HG02970 (cell line): Measurements from ENCODE around the gene OR5B21.

Experiments used
- ATAC-seq: cut with Tn5 transposase; IDR thresholded peaks from one replicate; pipeline ENCODE4 v1.9.1; 2021; ENCODE audit warnings: mild to moderate bottlenecking, moderate library complexity, moderate number of reproducible peaks; ENCODE audit not compliant: unreplicated experiment, low FRiP score

OR5B21 gene

GRCh38 chr11:58494101-58494500 is 13.8 kb downstream of the OR5B21 start:
- ATAC-seq, result no peak

- ATAC-seq, result no peak
Observed at GRCh38 chr11:58493676-58494075, 14.2 kb downstream of the OR5B21 start.

- ATAC-seq, result no peak
Observed at GRCh38 chr11:58490827-58491226, 17.1 kb downstream of the OR5B21 start.

GRCh38 chr11:58487170-58487569 is 20.7 kb downstream of the OR5B21 start:
- no peak for ATAC-seq

DNA sequence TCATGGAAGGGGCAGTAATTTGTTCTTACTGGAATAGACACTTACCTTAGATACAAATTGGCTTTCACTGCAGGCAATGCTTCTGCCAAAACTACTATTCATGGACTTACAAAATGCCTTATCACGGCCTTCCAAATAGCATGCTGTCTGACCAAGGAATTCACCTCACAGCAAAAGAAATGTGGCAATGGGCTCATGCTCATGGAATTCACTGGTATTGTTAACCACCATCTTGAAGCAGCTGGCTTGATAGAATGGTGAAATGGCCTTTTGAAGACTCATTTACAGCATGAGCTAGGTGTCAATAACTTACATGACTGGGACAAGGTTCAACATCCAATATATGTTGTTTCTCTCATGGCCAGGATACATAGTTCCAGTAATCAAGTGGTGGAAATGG is 21.9 kb downstream of the OR5B21 start:
- ATAC-seq, result no peak

DNA sequence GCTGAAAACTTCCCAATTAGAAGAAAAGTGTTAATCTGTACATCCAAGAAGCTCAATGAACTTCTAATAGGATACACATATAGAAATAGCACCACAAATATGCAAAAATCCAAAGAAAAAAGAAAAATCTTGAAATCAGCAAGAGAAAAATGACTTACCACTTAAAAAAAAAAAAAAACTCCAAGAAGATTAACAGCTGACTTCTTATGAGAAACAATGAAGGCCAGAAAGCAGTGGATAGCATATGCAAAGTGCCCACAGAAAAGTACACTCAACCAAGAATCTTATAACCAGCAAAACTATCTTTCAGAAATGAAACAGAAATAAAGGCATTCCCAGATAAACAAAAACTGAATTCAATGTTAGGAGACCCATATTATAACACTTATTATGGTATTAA is 36.0 kb downstream of the OR5B21 start:
- no peak for ATAC-seq

GRCh38 chr11:58466293-58466692 is 41.6 kb downstream of the OR5B21 start:
- no peak for ATAC-seq

DNA sequence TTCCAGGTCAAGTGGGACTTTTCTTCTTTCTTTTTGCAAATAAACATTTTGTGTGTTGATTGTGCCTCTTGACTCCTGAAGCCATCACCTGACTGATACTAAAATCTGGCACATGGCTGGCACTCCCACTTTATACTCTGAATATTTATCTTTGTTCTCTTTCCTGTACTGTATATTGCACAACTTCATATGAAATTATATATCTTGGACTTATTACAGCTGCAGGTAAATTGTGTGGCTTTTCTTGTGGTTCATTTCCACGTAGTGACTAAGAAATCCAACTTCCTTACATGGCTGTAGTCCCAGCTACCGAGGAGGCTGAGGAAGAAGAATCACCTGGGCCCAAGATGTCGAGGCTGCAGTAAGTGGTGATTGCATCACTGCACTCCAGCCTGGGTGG is 42.2 kb downstream of the OR5B21 start:
- ATAC-seq, result no peak
